Measurements from ENCODE around the gene MRPL34. TPM values are rescaled to one million over a fixed set of nuclear protein-coding genes. Genes with fewer than 3 reads are reported as not detected.
"Not testable (repeated sequence)": the region's sequence is repeated elsewhere in the genome, so short reads cannot be mapped to it uniquely, and the experiment has no call there.

MRPL34 gene
- total RNA-seq, 4 donors from 2014 or later, result 91.1 to 97.2 (median 92.8) TPM

DNA sequence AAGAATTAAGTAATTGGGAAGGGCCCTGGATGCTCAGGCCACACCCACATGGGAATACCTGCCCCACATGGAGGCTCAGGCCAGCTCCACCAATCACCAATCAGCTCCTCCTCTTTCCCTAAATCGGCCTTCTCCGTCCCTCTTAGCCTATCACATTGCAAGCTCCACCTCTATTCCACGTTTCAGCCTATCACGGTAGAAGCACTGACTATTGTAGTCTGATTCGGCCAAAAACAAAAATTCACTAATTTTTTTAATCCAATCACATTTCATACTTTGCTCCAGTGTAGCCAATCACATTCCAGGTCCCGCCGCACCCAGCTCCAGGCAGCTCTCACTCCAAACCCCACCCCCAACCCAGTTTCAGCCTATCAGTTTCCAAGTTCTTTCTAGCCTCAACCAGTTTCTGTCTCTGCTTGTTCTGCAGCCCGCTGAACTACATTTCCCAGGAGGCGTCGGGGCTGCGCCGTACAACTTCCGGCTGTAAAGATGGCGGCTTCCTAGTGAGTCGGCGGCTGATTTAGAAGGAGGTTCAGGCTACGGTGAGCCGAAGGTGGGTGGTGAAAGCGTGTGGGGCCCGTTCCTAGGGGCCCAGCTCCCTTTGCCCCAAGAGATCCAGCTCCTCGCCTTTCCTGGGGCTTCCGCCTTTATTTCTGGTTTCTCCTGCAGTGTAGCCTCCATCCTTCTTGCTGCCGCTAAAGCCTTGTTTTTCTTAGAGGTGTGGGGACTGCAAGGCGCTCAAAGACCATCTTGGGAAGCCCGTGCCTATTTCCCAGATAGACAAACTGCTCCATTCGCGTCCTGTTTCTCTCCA, 38.5 kb upstream of the MRPL34 start, which contains the start of gene BABAM1:
BABAM1 (plus strand) TSS at position 469 of the 814 bp plus-strand sequence. CDS start 1,364 bp downstream, outside the sequence.
- peaks cover 0 to 37% (median 15%) of the 10 kb centered on the region in 3 donors for H3K36me3 ChIP-seq
- intact Hi-C loops (cut with DNase I), result no loop called here
- no peaks in the 10 kb centered on the region for H3K27me3 ChIP-seq
- H3K4me1 ChIP-seq, result peaks cover 7 to 25% (median 9%) of the 10 kb centered on the region in 3 donors
- peak within 1 kb of the TSS; percentile 78 to 86 (median 81) for H3K27ac ChIP-seq
- DNase-seq, result peak; percentile 94
- WGBS, 2 donors, result 0 to 2% methylated on average over 19 to 24 of the region's 27 CpGs
- TF ChIP-seq, protein P1, sequence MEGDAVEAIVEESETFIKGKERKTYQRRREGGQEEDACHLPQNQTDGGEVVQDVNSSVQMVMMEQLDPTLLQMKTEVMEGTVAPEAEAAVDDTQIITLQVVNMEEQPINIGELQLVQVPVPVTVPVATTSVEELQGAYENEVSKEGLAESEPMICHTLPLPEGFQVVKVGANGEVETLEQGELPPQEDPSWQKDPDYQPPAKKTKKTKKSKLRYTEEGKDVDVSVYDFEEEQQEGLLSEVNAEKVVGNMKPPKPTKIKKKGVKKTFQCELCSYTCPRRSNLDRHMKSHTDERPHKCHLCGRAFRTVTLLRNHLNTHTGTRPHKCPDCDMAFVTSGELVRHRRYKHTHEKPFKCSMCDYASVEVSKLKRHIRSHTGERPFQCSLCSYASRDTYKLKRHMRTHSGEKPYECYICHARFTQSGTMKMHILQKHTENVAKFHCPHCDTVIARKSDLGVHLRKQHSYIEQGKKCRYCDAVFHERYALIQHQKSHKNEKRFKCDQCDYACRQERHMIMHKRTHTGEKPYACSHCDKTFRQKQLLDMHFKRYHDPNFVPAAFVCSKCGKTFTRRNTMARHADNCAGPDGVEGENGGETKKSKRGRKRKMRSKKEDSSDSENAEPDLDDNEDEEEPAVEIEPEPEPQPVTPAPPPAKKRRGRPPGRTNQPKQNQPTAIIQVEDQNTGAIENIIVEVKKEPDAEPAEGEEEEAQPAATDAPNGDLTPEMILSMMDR (IDR thresholded peaks at IDR 0.05), result peak in 1 of 6 experiments; percentile 19
- peak in 1 of 4 donors; percentile 43 for TF ChIP-seq POLR2A (IDR thresholded peaks at IDR 0.05)
- no peaks in the 10 kb centered on the region for H3K9me3 ChIP-seq
- H3K4me3 ChIP-seq, result peak within 1 kb of the TSS; percentile 65 to 89 (median 81)

DNA sequence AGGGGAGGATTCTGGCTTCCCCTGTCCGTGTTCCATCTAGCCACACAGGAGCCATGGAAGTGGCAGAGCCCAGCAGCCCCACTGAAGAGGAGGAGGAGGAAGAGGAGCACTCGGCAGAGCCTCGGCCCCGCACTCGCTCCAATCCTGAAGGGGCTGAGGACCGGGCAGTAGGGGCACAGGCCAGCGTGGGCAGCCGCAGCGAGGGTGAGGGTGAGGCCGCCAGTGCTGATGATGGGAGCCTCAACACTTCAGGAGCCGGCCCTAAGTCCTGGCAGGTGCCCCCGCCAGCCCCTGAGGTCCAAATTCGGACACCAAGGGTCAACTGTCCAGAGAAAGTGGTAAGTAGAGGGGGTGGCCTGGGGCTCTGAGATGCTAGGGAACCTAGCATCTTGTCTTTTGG, 36.9 kb upstream of the MRPL34 start:
- no peaks in the 10 kb centered on the region for H3K27me3 ChIP-seq
- no peak for DNase-seq
- H3K4me3 ChIP-seq, result no peak overlapping the region
- H3K27ac ChIP-seq, result no peak overlapping the region
- peaks cover 5 to 52% (median 23%) of the 10 kb centered on the region in 3 donors for H3K36me3 ChIP-seq
- H3K9me3 ChIP-seq, result no peaks in the 10 kb centered on the region
- WGBS, 2 donors, result 84 to 96% methylated on average over 3 to 4 of the region's 13 CpGs
- TF ChIP-seq, protein P1 (IDR thresholded peaks at IDR 0.05), result no peak
- TF ChIP-seq POLR2A (IDR thresholded peaks at IDR 0.05), result no peak
- intact Hi-C loops (cut with DNase I), result no loop called here
- peaks cover 7 to 25% (median 9%) of the 10 kb centered on the region in 3 donors for H3K4me1 ChIP-seq

DNA sequence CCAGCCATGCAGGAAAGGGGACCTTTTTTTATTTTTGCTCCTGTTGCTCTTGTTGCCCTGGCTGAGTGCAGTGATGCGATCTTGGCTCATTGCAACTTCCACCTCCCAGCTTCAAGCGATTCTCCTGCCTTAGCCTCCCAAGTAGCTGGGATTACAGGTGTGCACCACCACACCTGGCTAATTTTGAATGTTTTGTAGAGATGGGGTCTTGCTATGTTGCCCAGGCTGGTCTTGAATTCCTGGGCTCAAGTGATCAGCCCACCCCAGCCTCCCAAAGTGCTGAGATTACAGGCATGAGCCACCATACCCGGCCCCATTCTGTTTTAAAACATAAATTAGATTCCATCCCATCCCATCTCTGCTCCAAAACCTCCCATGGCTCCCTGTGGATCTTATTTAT, 30.8 kb upstream of the MRPL34 start:
- 92 to 97% methylated on average over 3 of the region's 3 CpGs for WGBS, 2 donors
- H3K9me3 ChIP-seq; intact Hi-C loops (cut with DNase I); DNase-seq; H3K4me1 ChIP-seq; H3K27me3 ChIP-seq; H3K4me3 ChIP-seq; H3K27ac ChIP-seq: not testable (repeated sequence)
- H3K36me3 ChIP-seq, result peaks cover 21 to 98% (median 33%) of the 10 kb centered on the region in 3 donors

DNA sequence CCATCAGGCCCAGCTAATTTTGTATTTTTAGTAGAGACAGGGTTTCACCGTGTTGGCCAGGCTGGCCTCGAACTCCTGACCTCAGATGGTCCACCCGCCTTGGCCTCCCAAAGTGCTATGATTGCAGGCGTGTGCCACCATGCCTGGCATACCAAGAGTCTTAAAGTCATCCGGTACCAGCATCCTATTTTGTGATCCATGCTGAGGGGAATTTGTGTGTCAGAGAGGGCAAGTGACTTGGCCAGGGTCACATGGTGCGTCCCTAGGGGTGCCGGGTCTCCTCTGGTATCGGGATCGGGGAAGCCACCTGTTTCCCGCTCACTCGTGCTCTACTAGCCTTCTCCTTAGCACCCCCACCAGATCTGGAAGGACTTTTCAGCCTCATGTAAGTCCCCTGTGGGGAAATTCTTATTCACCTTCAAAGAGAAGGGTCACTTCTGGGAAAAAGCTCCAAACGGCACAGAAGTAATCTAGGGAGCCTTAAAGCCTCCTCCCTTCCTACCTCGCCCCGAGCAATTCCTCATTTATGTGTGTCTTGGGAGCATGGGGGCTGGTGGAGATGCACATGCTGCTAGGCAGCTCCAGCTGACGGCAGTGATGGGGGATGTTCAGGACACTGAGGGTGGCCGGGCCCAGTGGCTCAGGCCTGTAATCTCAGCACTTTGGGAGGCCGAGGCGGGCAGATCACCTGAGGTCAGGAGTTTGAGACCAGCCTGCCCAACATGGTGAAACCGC, 30.1 kb upstream of the MRPL34 start:
- Histone ChIP-seq H3K9me3 (no peaks in the 10 kb centered on the region), H3K27me3 (no peaks in the 10 kb centered on the region), H3K4me3 (no peak overlapping the region), H3K4me1 (no peaks in the 10 kb centered on the region), H3K36me3 (peaks cover 21 to 91% (median 33%) of the 10 kb centered on the region in 3 donors), H3K27ac (no peak overlapping the region)
- 93 to 95% methylated on average over 10 to 11 of the region's 19 CpGs for WGBS, 2 donors
- TF ChIP-seq, protein P1 (IDR thresholded peaks at IDR 0.05), result no peak
- TF ChIP-seq POLR2A (IDR thresholded peaks at IDR 0.05), result no peak
- DNase-seq, result no peak
- intact Hi-C loops (cut with DNase I), result no loop called here

DNA sequence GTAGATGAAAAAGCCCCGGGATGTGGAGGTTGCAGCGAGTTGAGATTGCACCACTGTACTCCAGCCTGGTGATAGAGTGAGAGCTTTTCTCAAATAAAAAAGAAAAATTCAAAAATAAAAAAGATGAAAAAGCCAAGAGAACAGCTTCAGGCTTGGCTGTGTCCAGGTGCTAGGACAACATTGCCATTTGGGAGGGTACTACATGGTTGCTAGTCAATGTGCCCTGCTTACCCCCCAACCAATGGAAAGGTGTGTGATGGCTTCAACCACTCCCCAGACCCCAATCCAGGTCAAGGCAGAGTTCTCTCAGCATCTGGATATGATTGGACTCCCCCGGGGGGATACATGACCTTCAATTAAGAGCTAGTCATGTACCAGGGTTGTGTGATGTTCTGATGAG, 26.2 kb upstream of the MRPL34 start:
- peaks cover 10 to 53% (median 10%) of the 10 kb centered on the region in 3 donors for H3K36me3 ChIP-seq
- 65 to 100% methylated on average over 2 to 3 of the region's 3 CpGs for WGBS, 2 donors
- no peaks in the 10 kb centered on the region for H3K9me3 ChIP-seq
- no peak for DNase-seq
- H3K27me3 ChIP-seq, result peaks cover 0 to 20% (median 2%) of the 10 kb centered on the region in 4 donors
- TF ChIP-seq POLR2A (IDR thresholded peaks at IDR 0.05), result no peak
- TF ChIP-seq, protein P1 (IDR thresholded peaks at IDR 0.05), result no peak
- intact Hi-C loops (cut with DNase I), result no loop called here
- no peak overlapping the region for H3K27ac ChIP-seq
- peaks cover 14 to 20% (median 17%) of the 10 kb centered on the region in 3 donors for H3K4me1 ChIP-seq
- no peak overlapping the region for H3K4me3 ChIP-seq

All from esophagus squamous epithelium (tissue), 5 donors.